HG03565 (cell line): Measurements from ENCODE around the gene KIRREL3.

Experiments used
- ATAC-seq: cut with Tn5 transposase; IDR thresholded peaks from one replicate; pipeline ENCODE4 v1.9.1; 2021; ENCODE audit warnings: mild to moderate bottlenecking, moderate library complexity; ENCODE audit not compliant: unreplicated experiment

The KIRREL3 gene

GRCh38 chr11:126416542-126417090 lies 584.0 kb downstream of the KIRREL3 start:
- peak; percentile 50 for ATAC-seq

- no peak for ATAC-seq
These were observed 584.7 kb downstream of the KIRREL3 start for GRCh38 chr11:126415669-126416420.

- no peak for ATAC-seq
These were observed 585.4 kb downstream of the KIRREL3 start for GRCh38 chr11:126415128-126415527.

- ATAC-seq = no peak
These were observed 586.0 kb downstream of the KIRREL3 start for GRCh38 chr11:126414615-126415014.

- ATAC-seq = no peak
These were observed 586.6 kb downstream of the KIRREL3 start for GRCh38 chr11:126413843-126414405.

GRCh38 chr11:126413426-126413825 lies 587.1 kb downstream of the KIRREL3 start:
- ATAC-seq = no peak

- ATAC-seq = no peak
These were observed 588.6 kb downstream of the KIRREL3 start for GRCh38 chr11:126411971-126412381.

GRCh38 chr11:126410649-126411048 lies 589.9 kb downstream of the KIRREL3 start:
- no peak for ATAC-seq

- no peak for ATAC-seq
These were observed 591.0 kb downstream of the KIRREL3 start for GRCh38 chr11:126409620-126409985.

- no peak for ATAC-seq
These were observed 591.5 kb downstream of the KIRREL3 start for GRCh38 chr11:126408901-126409619.

- no peak for ATAC-seq
These were observed 592.1 kb downstream of the KIRREL3 start for GRCh38 chr11:126408496-126408895.

GRCh38 chr11:126407682-126408288 lies 592.8 kb downstream of the KIRREL3 start:
- no peak for ATAC-seq

GRCh38 chr11:126407101-126407521 lies 593.5 kb downstream of the KIRREL3 start:
- ATAC-seq = no peak

GRCh38 chr11:126406368-126406767 lies 594.2 kb downstream of the KIRREL3 start:
- ATAC-seq = no peak

- ATAC-seq = no peak
These were observed 594.7 kb downstream of the KIRREL3 start for GRCh38 chr11:126405906-126406305.

- no peak for ATAC-seq
These were observed 595.2 kb downstream of the KIRREL3 start for GRCh38 chr11:126405374-126405773.

- ATAC-seq = no peak
These were observed 596.2 kb downstream of the KIRREL3 start for GRCh38 chr11:126404367-126404766.

GRCh38 chr11:126403658-126404057 lies 596.9 kb downstream of the KIRREL3 start:
- ATAC-seq = peak; percentile 95

GRCh38 chr11:126403022-126403581 lies 597.5 kb downstream of the KIRREL3 start:
- ATAC-seq = no peak

- ATAC-seq = no peak
These were observed 600.1 kb downstream of the KIRREL3 start for GRCh38 chr11:126400479-126400878.

GRCh38 chr11:126400019-126400418 lies 600.6 kb downstream of the KIRREL3 start:
- no peak for ATAC-seq
